GM23338 (cell line): ENCODE measurements around the gene GRIN2C. TPM values are rescaled to one million over a fixed set of nuclear protein-coding genes. Genes with fewer than 3 reads are reported as not detected.
A peak's percentile ranks its signal among the peaks of the same experiment; 100 is the strongest.

Experiments used
- ATAC-seq: fragments of 200-7000 bp; cut with Tn5 transposase; 3 replicates; pipeline ENCODE4 v1.9.1; 2020
- DNase-seq: peaks from one replicate; pipeline ENCODE4 v3.0.0-alpha.2; 2015; ENCODE audit warnings: low spot score
- H2AFZ ChIP-seq: fragments of 200-600 bp; sonication (generic); 2 replicates; pipeline ENCODE4 v1.8.0; 2016; ENCODE audit warnings: antibody characterized with exemption, mild to moderate bottlenecking, moderate library complexity
- H3F3A ChIP-seq: fragments of 200-600 bp; sonication (generic); replicated peaks from 2 replicates; pipeline ENCODE4 v1.8.0; 2017; ENCODE audit warnings: antibody characterized with exemption, mixed run types, low read depth
- H3K27ac ChIP-seq: fragments of 200-600 bp; sonication (generic); 2 replicates; pipeline ENCODE4 v1.6.1; 2016; ENCODE audit warnings: low read depth
- H3K27me3 ChIP-seq: fragments of 200-600 bp; sonication (generic); 2 replicates; pipeline ENCODE4 v1.8.0; 2016; ENCODE audit warnings: mild to moderate bottlenecking, mixed run types, moderate library complexity; ENCODE audit not compliant: insufficient read depth
- H3K36me3 ChIP-seq: fragments of 200-600 bp; sonication (generic); 2 replicates; pipeline ENCODE4 v1.8.0; 2016; ENCODE audit warnings: mild to moderate bottlenecking; ENCODE audit not compliant: insufficient read depth
- H3K4me1 ChIP-seq: fragments of 200-600 bp; sonication (generic); 2 replicates; pipeline ENCODE4 v1.8.0; 2016; ENCODE audit warnings: mild to moderate bottlenecking, moderate library complexity; ENCODE audit not compliant: insufficient read depth
- H3K4me2 ChIP-seq: fragments of 200-600 bp; sonication (generic); 2 replicates; pipeline ENCODE4 v1.7.1; 2017; ENCODE audit warnings: mixed run types
- H3K4me3 ChIP-seq: fragments of 200-600 bp; sonication (generic); 2 replicates; pipeline ENCODE4 v1.6.1; 2016; ENCODE audit warnings: mixed run types
- H3K79me2 ChIP-seq: fragments of 200-600 bp; sonication (generic); replicated peaks from 2 replicates; pipeline ENCODE4 v1.8.0; 2017; ENCODE audit warnings: mild to moderate bottlenecking; ENCODE audit not compliant: insufficient read depth
- H3K9me2 ChIP-seq: fragments of 200-600 bp; sonication (generic); 2 replicates; pipeline ENCODE4 v1.8.0; 2017; ENCODE audit not compliant: insufficient read depth
- H4K20me1 ChIP-seq: fragments of 200-600 bp; sonication (generic); replicated peaks from 2 replicates; pipeline ENCODE4 v1.8.0; 2017; ENCODE audit warnings: mild to moderate bottlenecking; ENCODE audit not compliant: insufficient read depth
- H3K27ac Mint-ChIP-seq: 2 replicates; pipeline ENCODE4 v1.8.0; 2020; ENCODE audit warnings: inconsistent platforms, mild to moderate bottlenecking, moderate library complexity, mixed read lengths
- H3K27me3 Mint-ChIP-seq: 3 replicates; pipeline ENCODE4 v1.8.0; 2022; ENCODE audit warnings: low read depth, mild to moderate bottlenecking, moderate library complexity, mixed read lengths, inconsistent platforms; ENCODE audit not compliant: insufficient read depth, poor library complexity
- H3K36me3 Mint-ChIP-seq: 3 replicates; pipeline ENCODE4 v1.8.0; 2021; ENCODE audit warnings: low read depth, mild to moderate bottlenecking, inconsistent platforms, moderate library complexity, mixed read lengths
- H3K4me1 Mint-ChIP-seq: 3 replicates; pipeline ENCODE4 v1.8.0; 2020; ENCODE audit warnings: mild to moderate bottlenecking, inconsistent platforms, mixed read lengths
- H3K4me3 Mint-ChIP-seq: 3 replicates; pipeline ENCODE4 v1.8.0; 2021; ENCODE audit warnings: moderate library complexity, mild to moderate bottlenecking, inconsistent platforms, mixed read lengths
- H3K9me3 Mint-ChIP-seq: 3 replicates; pipeline ENCODE4 v1.8.0; 2020; ENCODE audit warnings: moderate library complexity, mild to moderate bottlenecking, inconsistent platforms, mixed read lengths
- CREB1 ChIP-seq: fragments of 250-450 bp; sonication (Bioruptor Pico); IDR thresholded peaks from 2 replicates; pipeline ENCODE4 v1.5.0; 2020; ENCODE audit warnings: low read depth, mild to moderate bottlenecking, moderate library complexity
- CTCF ChIP-seq, 2 experiments: fragments of 200-600 bp in 1 of 2; sonication (generic) in 1 of 2; conservative IDR thresholded peaks; 2 replicates each; pipeline versions ENCODE4 v1.5.1 to v1.6.1; 2016 to 2017; ENCODE audit warnings: antibody characterized with exemption in 2 of 2, low read depth in 2 of 2, mild to moderate bottlenecking in 2 of 2, moderate library complexity in 1 of 2
- ETS1 ChIP-seq: IDR thresholded peaks from 2 replicates; pipeline ENCODE4 v1.6.1; 2016; ENCODE audit warnings: antibody characterized with exemption
- JUNB ChIP-seq: IDR thresholded peaks from one replicate; pipeline ENCODE4 v1.6.1; 2016; ENCODE audit warnings: antibody characterized with exemption; ENCODE audit not compliant: unreplicated experiment
- ZNF331 ChIP-seq: fragments of 250-450 bp; sonication (Bioruptor Pico); IDR thresholded peaks from 2 replicates; pipeline ENCODE4 v1.5.0; 2020; ENCODE audit warnings: low read depth, mild to moderate bottlenecking, moderate library complexity
- ZNF462 ChIP-seq: fragments of 250-450 bp; sonication (Bioruptor Pico); IDR thresholded peaks from 2 replicates; pipeline ENCODE4 v1.5.0; 2020; ENCODE audit warnings: mild to moderate bottlenecking, moderate library complexity
- polyA plus RNA-seq: library from polyadenylated mRNA; unstranded; fragments of >200 nt; fragmentation: Nextera tagmentation; extraction: Ambion mirVana; gene quantifications from 2 replicates; pipeline ENCODE4 v1.2.1, GENCODE V29; 2016
- total RNA-seq: library from RNA; depleted of rRNA; stranded (reverse); fragments of >200 nt; shearing (Covaris generic); gene quantifications from 2 replicates; pipeline ENCODE4 v1.2.3, GENCODE V29; 2014

Gene GRIN2C
- total and polyA plus RNA-seq, 2 experiments from 2014 or later: 0.10 to 0.19 TPM

DNA sequence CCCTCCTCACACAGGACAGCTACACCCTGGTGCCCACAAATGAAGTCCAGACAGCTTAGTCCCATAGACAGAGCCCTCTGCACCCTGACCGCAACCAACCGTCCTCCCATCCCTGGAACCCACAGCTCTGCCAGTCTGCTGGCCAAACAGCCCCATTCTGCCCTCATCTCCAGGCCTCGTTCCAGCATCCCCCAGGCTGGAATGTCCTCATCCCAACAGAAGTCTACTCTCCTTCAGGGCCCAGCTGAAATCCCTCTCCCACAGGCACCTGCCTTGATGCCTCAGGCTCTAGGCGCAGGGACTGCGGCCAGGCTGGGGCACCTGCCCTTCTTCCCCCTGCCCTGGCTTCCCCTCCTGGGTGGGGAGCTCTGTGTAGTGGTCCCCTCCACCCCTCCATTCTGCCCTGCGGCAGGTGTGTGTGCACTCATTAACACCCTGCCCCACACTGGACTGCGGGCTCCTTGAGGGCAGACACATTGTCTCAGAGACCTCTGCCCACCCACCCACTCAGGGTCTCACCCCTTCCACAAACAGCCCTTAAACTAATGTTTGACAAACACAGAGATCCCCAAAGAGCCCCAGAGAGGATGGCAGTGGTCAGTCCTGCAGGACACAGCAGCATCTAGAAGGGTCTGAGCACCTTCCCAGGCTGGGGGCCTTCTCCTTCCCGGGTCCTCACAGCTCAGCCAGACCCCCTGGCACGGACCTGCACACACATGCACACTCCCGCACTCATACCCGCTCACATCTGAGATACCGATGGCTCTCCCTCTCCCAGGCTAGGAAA is 820 bp downstream of the GRIN2C start:
- Mint-ChIP-seq H3K36me3 (0 out of 3 replicates have a peak, but pooled peaks cover 5% of the 10 kb centered on the region), H3K9me3 (no peaks in the 10 kb centered on the region), H3K4me3 (peak overlapping the region; percentile 68), H3K4me1 (peaks cover 4% of the 10 kb centered on the region; the same call in 2 of the 3 replicates), H3K27me3 (peaks cover 80% of the 10 kb centered on the region), H3K27ac (no peak overlapping the region)
- no peaks in the 10 kb centered on the region for H3K79me2 ChIP-seq
- DNase-seq (no peak), ATAC-seq (no peak)
- no peak overlapping the region for H2AFZ ChIP-seq
- peaks cover 8% of the 10 kb centered on the region; the same call in 1 of the 2 replicates for H3F3A ChIP-seq
- peaks cover 4% of the 10 kb centered on the region; the same call in 1 of the 2 replicates for H3K4me1 ChIP-seq
- no peak for TF ChIP-seq ZNF331 (CRISPR knock-in tag)
- TF ChIP-seq JUNB: no peak
- no peak for TF ChIP-seq ETS1
- no peak for TF ChIP-seq ZNF462 (CRISPR knock-in tag)
- TF ChIP-seq CTCF (conservative IDR thresholded peaks at IDR 0.05; ENCODE audit: low read depth in 2 of 2): no peak
- TF ChIP-seq CREB1 (CRISPR knock-in tag): no peak
- H3K4me2 ChIP-seq: peak overlapping the region; percentile 84; the same call in 1 of the 2 replicates
- H3K36me3 ChIP-seq: no peaks in the 10 kb centered on the region
- no peaks in the 10 kb centered on the region; the same call in 1 of the 2 replicates for H4K20me1 ChIP-seq
- peaks cover 85% of the 10 kb centered on the region for H3K27me3 ChIP-seq
- no peaks in the 10 kb centered on the region for H3K9me2 ChIP-seq
- peak overlapping the region; percentile 60 for H3K4me3 ChIP-seq
- H3K27ac ChIP-seq: no peak overlapping the region
